GM12892 (cell line): ENCODE data around the gene SHROOM4.

Source experiments
- DNase-seq: peaks from one replicate; pipeline ENCODE4 v3.0.0; 2011; ENCODE audit not compliant: insufficient read length
- FAIRE-seq: peaks from 2 replicates; lab custom pipeline; 2011; peaks lifted over from hg19 to GRCh38; lab: Jason Lieb, UNC
- POLR2A ChIP-seq: IDR thresholded peaks from 2 replicates; pipeline ENCODE4 v1.6.1; 2011; ENCODE audit warnings: low read depth, low read length, control low read depth
- POLR2AphosphoS5 ChIP-seq: IDR thresholded peaks from 2 replicates; pipeline ENCODE4 v1.6.1; 2011; ENCODE audit warnings: low read depth, low read length, control low read depth
- TAF1 ChIP-seq: IDR thresholded peaks from 2 replicates; pipeline ENCODE4 v1.6.1; 2011; ENCODE audit warnings: low read depth, mild to moderate bottlenecking, control low read depth, low read length, borderline replicate concordance

The SHROOM4 gene

GRCh38 chrX:50778272-50778671, 35.7 kb downstream of the SHROOM4 start:
- DNase-seq (no peak), FAIRE-seq (no peak)
- TF ChIP-seq TAF1 (no peak), POLR2A (no peak), POLR2AphosphoS5 (no peak)

- DNase-seq = no peak
- no peak for TF ChIP-seq POLR2AphosphoS5
- TF ChIP-seq TAF1 = no peak
- no peak for TF ChIP-seq POLR2A
- FAIRE-seq = no peak
These were observed 37.7 kb downstream of the SHROOM4 start for GRCh38 chrX:50776248-50776647.

DNA sequence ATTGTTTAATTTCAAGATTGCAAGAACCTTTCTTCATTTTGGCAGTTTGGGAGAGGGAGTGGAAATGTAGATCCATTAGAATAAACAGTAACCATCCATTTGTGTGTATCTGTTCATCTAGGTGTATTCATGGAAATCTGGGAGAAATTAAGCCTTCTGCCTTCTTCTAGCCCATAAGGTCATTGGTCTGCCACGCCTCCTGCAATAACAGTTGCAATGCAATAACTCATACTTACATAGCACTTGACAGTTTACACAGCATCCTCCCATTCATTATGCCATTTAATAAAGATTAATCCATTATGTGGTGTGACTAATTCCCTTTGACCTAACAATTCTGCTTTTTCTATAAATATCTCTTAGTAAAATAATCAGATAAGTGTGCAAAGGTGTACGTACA, 42.6 kb downstream of the SHROOM4 start:
- no peak for DNase-seq
- TF ChIP-seq TAF1 = no peak
- no peak for TF ChIP-seq POLR2A
- TF ChIP-seq POLR2AphosphoS5 = no peak
- FAIRE-seq = no peak

- FAIRE-seq (no peak), DNase-seq (no peak)
- TF ChIP-seq POLR2A (no peak), POLR2AphosphoS5 (no peak), TAF1 (no peak)
These were observed 43.3 kb downstream of the SHROOM4 start for GRCh38 chrX:50770702-50771101.

DNA sequence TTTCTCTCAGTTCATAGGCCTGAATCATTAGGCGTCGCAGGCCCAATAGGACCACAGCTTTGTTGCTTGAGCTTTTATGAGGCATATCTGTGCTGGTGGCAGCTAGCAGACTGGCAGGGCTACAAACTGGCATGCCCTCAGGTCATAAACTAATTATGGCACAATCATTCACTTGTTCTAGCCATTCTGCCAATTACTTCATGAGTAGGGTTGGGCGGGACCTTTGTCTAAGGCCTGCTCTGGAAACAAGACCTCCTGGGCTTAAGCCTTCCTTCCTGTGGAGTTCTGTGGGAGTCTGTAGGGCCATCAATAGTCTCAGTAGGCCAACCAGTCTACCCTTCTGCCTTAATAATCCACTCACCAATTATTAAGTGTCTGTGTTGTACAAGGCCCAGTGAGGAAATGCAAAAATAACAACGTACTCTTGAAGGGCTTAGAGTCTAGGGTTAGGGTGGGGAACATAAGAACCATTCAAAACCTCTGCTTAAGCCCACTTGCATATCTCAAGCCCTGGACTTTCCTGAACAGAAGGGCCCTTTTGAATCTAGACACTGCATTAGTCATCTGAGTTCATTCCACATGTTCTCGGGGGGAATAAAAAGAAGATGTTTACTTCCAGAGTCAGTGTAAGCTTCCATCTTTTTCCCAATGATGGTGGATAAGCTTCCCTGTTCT, 44.5 kb downstream of the SHROOM4 start:
- FAIRE-seq = no peak
- no peak for TF ChIP-seq POLR2A
- TF ChIP-seq TAF1 = no peak
- TF ChIP-seq POLR2AphosphoS5 = no peak
- DNase-seq = no peak

DNA sequence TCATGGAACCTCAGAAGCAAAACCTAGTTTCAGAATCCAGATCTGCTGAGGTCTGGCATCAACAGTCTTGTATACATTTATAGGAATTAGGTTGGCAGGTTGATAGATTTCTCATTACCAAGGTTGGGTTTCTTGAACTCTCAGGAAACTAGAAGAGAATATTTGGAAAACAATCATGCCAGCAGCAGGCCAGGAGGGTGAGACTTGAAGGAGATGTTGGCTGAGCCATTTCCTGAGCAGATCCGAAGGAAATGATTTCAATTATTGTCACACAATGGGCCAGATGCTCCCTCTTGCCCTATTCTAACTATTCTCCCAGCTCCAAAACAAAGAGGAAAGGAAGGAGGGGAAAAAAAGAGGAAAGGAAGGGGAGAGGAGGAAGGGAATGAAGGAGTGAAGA, 45.2 kb downstream of the SHROOM4 start:
- TF ChIP-seq TAF1 (no peak), POLR2AphosphoS5 (no peak), POLR2A (no peak)

DNA sequence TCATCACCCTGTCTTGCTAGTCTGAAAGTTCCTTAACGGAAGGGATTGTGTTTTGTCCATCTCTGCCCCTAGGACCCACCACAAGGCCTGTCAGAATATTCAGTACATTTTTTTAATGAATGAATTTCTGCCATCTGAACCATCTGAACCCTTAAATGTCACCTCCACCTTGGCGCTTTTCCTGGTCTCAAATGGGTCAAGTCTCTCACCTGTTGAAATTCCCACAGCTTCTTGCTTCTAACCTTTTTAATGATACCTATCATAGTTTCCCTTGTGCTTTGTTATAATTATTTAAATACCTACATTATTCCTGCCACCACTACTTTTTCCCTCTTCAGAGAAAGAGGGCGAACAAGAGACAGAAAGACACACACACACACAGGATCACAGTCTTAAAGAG, 48.0 kb downstream of the SHROOM4 start:
- DNase-seq (no peak), FAIRE-seq (no peak)
- TF ChIP-seq TAF1 (no peak), POLR2AphosphoS5 (no peak), POLR2A (no peak)

More for the DNA sequence above, 45.2 kb downstream of the SHROOM4 start:
- DNase-seq = no peak
- FAIRE-seq = no peak

GRCh38 chrX:50762578-50762977, 51.4 kb downstream of the SHROOM4 start:
- FAIRE-seq (no peak), DNase-seq (no peak)
- TF ChIP-seq TAF1 (no peak), POLR2A (no peak), POLR2AphosphoS5 (no peak)

DNA sequence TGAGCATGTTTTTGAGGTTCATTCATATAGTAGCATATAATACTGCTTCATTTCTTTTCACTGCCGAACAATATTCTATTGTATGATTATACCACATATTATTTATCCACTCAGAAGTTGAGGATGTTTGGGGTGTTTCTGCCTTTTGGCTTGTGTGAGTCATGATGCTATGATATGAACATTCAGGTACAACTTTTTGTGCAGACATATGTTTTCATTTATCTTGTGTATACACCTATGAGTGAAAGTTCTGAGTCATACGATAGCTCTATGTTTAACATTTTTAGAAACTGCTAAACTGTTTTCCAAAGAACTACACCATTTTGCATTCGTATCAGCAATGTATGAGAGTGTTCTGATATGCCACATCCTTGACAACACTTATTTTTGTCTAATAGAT, 57.7 kb downstream of the SHROOM4 start:
- FAIRE-seq = peak; percentile 50
- DNase-seq = no peak
- TF ChIP-seq TAF1 (no peak), POLR2A (no peak), POLR2AphosphoS5 (no peak)

GRCh38 chrX:50751091-50751490, 62.9 kb downstream of the SHROOM4 start:
- DNase-seq = no peak
- no peak for TF ChIP-seq POLR2A
- TF ChIP-seq TAF1 = no peak
- TF ChIP-seq POLR2AphosphoS5 = no peak
- no peak for FAIRE-seq

GRCh38 chrX:50747471-50747900, 66.5 kb downstream of the SHROOM4 start:
- TF ChIP-seq TAF1 (no peak), POLR2A (no peak), POLR2AphosphoS5 (no peak)
- FAIRE-seq (peak; percentile 73), DNase-seq (no peak)

- TF ChIP-seq POLR2A (no peak), POLR2AphosphoS5 (no peak), TAF1 (no peak)
- FAIRE-seq = no peak
- no peak for DNase-seq
These were observed 77.3 kb downstream of the SHROOM4 start for GRCh38 chrX:50736656-50737055.

- no peak for TF ChIP-seq TAF1
- no peak for TF ChIP-seq POLR2AphosphoS5
- no peak for TF ChIP-seq POLR2A
- DNase-seq (no peak), FAIRE-seq (no peak)
These were observed 87.7 kb downstream of the SHROOM4 start for GRCh38 chrX:50726296-50726695.

DNA sequence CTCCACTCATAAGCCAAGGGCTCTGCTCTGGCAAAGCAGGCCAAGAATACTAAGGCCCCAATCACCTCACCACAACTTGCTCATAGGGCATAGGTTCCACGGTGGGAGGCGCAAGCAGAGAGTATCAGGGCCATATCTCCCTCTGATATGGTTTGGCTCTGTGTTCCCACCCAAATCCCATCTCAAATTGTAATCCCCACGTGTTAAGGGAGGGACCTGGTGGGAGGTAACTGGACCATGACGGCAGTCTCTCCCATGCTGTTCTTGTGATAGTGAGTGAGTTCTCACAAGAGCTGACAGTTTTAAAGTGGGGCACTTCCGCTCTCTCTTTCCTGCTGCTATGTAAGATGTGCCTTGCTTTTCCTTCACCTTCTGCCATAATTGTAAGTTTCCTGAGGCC, 88.7 kb downstream of the SHROOM4 start:
- DNase-seq (no peak), FAIRE-seq (no peak)
- TF ChIP-seq TAF1 (no peak), POLR2AphosphoS5 (no peak), POLR2A (no peak)
